H1 (cell line): Measurements from ENCODE around the gene PAX3. TPM values are rescaled to one million over a fixed set of nuclear protein-coding genes. Genes with fewer than 3 reads are reported as not detected.

Experiments
- ASH2L ChIP-seq: fragments of 200-600, 300-600 bp; sonication (generic); IDR thresholded peaks from one replicate; pipeline ENCODE4 v1.7.1; 2017; ENCODE audit warnings: low read length
- HDAC6 ChIP-seq: IDR thresholded peaks from one replicate; pipeline ENCODE4 v1.7.1; 2012; ENCODE audit warnings: low read depth, mild to moderate bottlenecking, inconsistent platforms, low read length, moderate library complexity
- RAD21 ChIP-seq, 2 experiments: IDR thresholded peaks in 1 of 2; conservative IDR thresholded peaks in 1 of 2; 2 replicates each; pipeline ENCODE4 v1.6.1; 2011; ENCODE audit warnings: low read depth in 2 of 2, low read length in 2 of 2, improper control_type of control experiment in 1 of 2, inconsistent platforms in 1 of 2, mild to moderate bottlenecking in 1 of 2, moderate library complexity in 1 of 2
- SUZ12 ChIP-seq: fragments of 200-600 bp; sonication (generic); IDR thresholded peaks from 2 replicates; pipeline ENCODE4 v1.6.1; 2012; ENCODE audit warnings: mild to moderate bottlenecking, inconsistent platforms, low read length, moderate library complexity, mixed read lengths
- polyA plus RNA-seq, 7 experiments: library from polyadenylated mRNA; depleted of rRNA in 3 of 7; stranded (reverse) in 5 of 7; unstranded in 2 of 7; fragments of >200 nt in 5 of 7; fragments of 200-250 nt in 2 of 7; gene quantifications; 1 replicate in 5 of 7; 2 replicates in 1 of 7; 4 replicates in 1 of 7; pipeline versions ENCODE4 v1.2.1 to v1.2.3, GENCODE V29; 2011 to 2013; ENCODE audit warnings: missing spikeins in 2 of 7, mixed read lengths in 2 of 7
- total RNA-seq: library from RNA; stranded (reverse); fragmentation: NEBNext Ultra II Directional; extraction: Animal tissue kit (Norgen Biotek cat#: 25700); gene quantifications from 2 replicates; pipeline ENCODE4 v1.2.1, GENCODE V29; 2021

Gene PAX3
- total and polyA plus RNA-seq, 2 of the 8 experiments (the other 6 are each of a cell fraction or from before 2014, with no cell fraction given) = 0.33 TPM; not detected in 1

GRCh38 chr2:222318712-222319585 is 20.2 kb upstream of the PAX3 start (continued):
- TF ChIP-seq RAD21 (IDR thresholded peaks at IDR 0.05 in 1 of 2, conservative IDR thresholded peaks at IDR 0.05 in 1 of 2; ENCODE audit: low read depth in 2 of 2, low read length in 2 of 2) (peak; percentile 38 to 56), HDAC6 (no peak), ASH2L (peak; percentile 13), SUZ12 (peak; percentile 78)
